Nephron progenitor cell (in vitro differentiated cells): ENCODE measurements around the gene INTS11.

Experiments used
- DNase-seq: peaks from one replicate; pipeline ENCODE4 v3.0.0; 2021
- H3K27ac Mint-ChIP-seq: 2 replicates; pipeline ENCODE4 v1.8.0; 2021; ENCODE audit warnings: mild to moderate bottlenecking, moderate library complexity, mixed read lengths
- H3K27me3 Mint-ChIP-seq: 2 replicates; pipeline ENCODE4 v1.8.0; 2021; ENCODE audit warnings: mild to moderate bottlenecking, low read depth, mixed read lengths; ENCODE audit not compliant: poor library complexity
- H3K36me3 Mint-ChIP-seq: 2 replicates; pipeline ENCODE4 v1.8.0; 2021; ENCODE audit warnings: low read depth, mixed read lengths
- H3K4me1 Mint-ChIP-seq: 2 replicates; pipeline ENCODE4 v1.8.0; 2021; ENCODE audit warnings: mixed read lengths
- H3K4me3 Mint-ChIP-seq: 2 replicates; pipeline ENCODE4 v1.8.0; 2021; ENCODE audit warnings: mild to moderate bottlenecking, moderate library complexity, mixed read lengths
- H3K9me3 Mint-ChIP-seq: 2 replicates; pipeline ENCODE4 v1.8.0; 2021; ENCODE audit warnings: mild to moderate bottlenecking, moderate library complexity, mixed read lengths
- CTCF ChIP-seq: fragments of 200-600 bp; sonication (generic); IDR thresholded peaks from 2 replicates; pipeline ENCODE4 v1.5.0; 2021; ENCODE audit warnings: antibody characterized with exemption

INTS11 gene

GRCh38 chr1:1314237-1314586 is 10.2 kb downstream of the INTS11 start:
- DNase-seq = no peak
- H3K27me3 Mint-ChIP-seq = peaks cover 9% of the 10 kb centered on the region
- H3K4me3 Mint-ChIP-seq = no peak overlapping the region
- no peak overlapping the region for H3K27ac Mint-ChIP-seq
- peaks cover 32% of the 10 kb centered on the region for H3K4me1 Mint-ChIP-seq
- TF ChIP-seq CTCF = no peak
- no peaks in the 10 kb centered on the region for H3K9me3 Mint-ChIP-seq
- H3K36me3 Mint-ChIP-seq = peaks cover 23% of the 10 kb centered on the region

GRCh38 chr1:1313500-1314236 is 10.8 kb downstream of the INTS11 start:
- Mint-ChIP-seq H3K4me1 (peaks cover 30% of the 10 kb centered on the region), H3K9me3 (no peaks in the 10 kb centered on the region), H3K4me3 (no peak overlapping the region), H3K27ac (no peak overlapping the region), H3K27me3 (peaks cover 10% of the 10 kb centered on the region), H3K36me3 (peaks cover 20% of the 10 kb centered on the region)
- no peak for TF ChIP-seq CTCF
- no peak for DNase-seq

- no peak for TF ChIP-seq CTCF
- Mint-ChIP-seq H3K9me3 (no peaks in the 10 kb centered on the region), H3K27ac (no peak overlapping the region), H3K36me3 (peaks cover 20% of the 10 kb centered on the region), H3K27me3 (peaks cover 10% of the 10 kb centered on the region), H3K4me1 (peaks cover 22% of the 10 kb centered on the region), H3K4me3 (no peak overlapping the region)
- DNase-seq = no peak
Measured at GRCh38 chr1:1312450-1313314, 11.8 kb downstream of the INTS11 start.

GRCh38 chr1:1311107-1312104 is 13.1 kb downstream of the INTS11 start:
- no peaks in the 10 kb centered on the region for H3K9me3 Mint-ChIP-seq
- H3K36me3 Mint-ChIP-seq = peaks cover 14% of the 10 kb centered on the region
- H3K27me3 Mint-ChIP-seq = peaks cover 6% of the 10 kb centered on the region
- no peak overlapping the region for H3K27ac Mint-ChIP-seq
- no peak for TF ChIP-seq CTCF
- H3K4me1 Mint-ChIP-seq = peaks cover 26% of the 10 kb centered on the region
- DNase-seq = no peak
- no peak overlapping the region for H3K4me3 Mint-ChIP-seq

- no peak for TF ChIP-seq CTCF
- Mint-ChIP-seq H3K4me3 (no peak overlapping the region), H3K9me3 (no peaks in the 10 kb centered on the region), H3K27me3 (peaks cover 6% of the 10 kb centered on the region), H3K27ac (no peak overlapping the region), H3K36me3 (peaks cover 7% of the 10 kb centered on the region), H3K4me1 (peaks cover 26% of the 10 kb centered on the region)
- DNase-seq = no peak
Measured at GRCh38 chr1:1310476-1311053, 13.9 kb downstream of the INTS11 start.
